Muscle of arm (tissue), 12 donors: ENCODE data around the gene KLHL29. TPM values are rescaled to one million over a fixed set of nuclear protein-coding genes. Genes with fewer than 3 reads are reported as not detected.

Experiments
- DNase-seq: peaks from one replicate; pipeline ENCODE4 v3.0.0-alpha.2; 2013
- polyA plus RNA-seq, 12 donors: library from polyadenylated mRNA; unstranded; fragments of 120-200 nt; gene quantifications; one replicate each; pipeline ENCODE4 v1.2.1, GENCODE V29; 2013; ENCODE audit not compliant: insufficient read length in 12 of 12

The KLHL29 gene
- polyA plus RNA-seq, 12 donors, result 5.4 to 13.6 (median 7.7) TPM; not detected in 1

GRCh38 chr2:23510471-23510870 is 125.5 kb downstream of the KLHL29 start:
- no peak for DNase-seq

- DNase-seq, result no peak
Measured at GRCh38 chr2:23512778-23513177, 127.8 kb downstream of the KLHL29 start.

- no peak for DNase-seq
Measured at GRCh38 chr2:23513245-23513871, 128.4 kb downstream of the KLHL29 start.

GRCh38 chr2:23513872-23514793 is 129.2 kb downstream of the KLHL29 start:
- DNase-seq, result no peak

- no peak for DNase-seq
Measured at GRCh38 chr2:23516520-23517256, 131.7 kb downstream of the KLHL29 start.

GRCh38 chr2:23518481-23519333 is 133.7 kb downstream of the KLHL29 start:
- DNase-seq, result no peak

GRCh38 chr2:23519334-23519651 is 134.3 kb downstream of the KLHL29 start:
- no peak for DNase-seq

GRCh38 chr2:23520256-23520655 is 135.3 kb downstream of the KLHL29 start:
- DNase-seq, result no peak

- no peak for DNase-seq
Measured at GRCh38 chr2:23521060-23521459, 136.1 kb downstream of the KLHL29 start.

- DNase-seq, result no peak
Measured at GRCh38 chr2:23522726-23523372, 137.9 kb downstream of the KLHL29 start.

GRCh38 chr2:23523373-23524260 is 138.6 kb downstream of the KLHL29 start:
- no peak for DNase-seq

GRCh38 chr2:23524261-23524706 is 139.3 kb downstream of the KLHL29 start:
- DNase-seq, result no peak

- no peak for DNase-seq
Measured at GRCh38 chr2:23525137-23525765, 140.3 kb downstream of the KLHL29 start.

GRCh38 chr2:23526114-23526513 is 141.1 kb downstream of the KLHL29 start:
- DNase-seq, result no peak

- DNase-seq, result no peak
Measured at GRCh38 chr2:23526835-23527790, 142.1 kb downstream of the KLHL29 start.

- no peak for DNase-seq
Measured at GRCh38 chr2:23528171-23528570, 143.2 kb downstream of the KLHL29 start.

- DNase-seq, result no peak
Measured at GRCh38 chr2:23528690-23529089, 143.7 kb downstream of the KLHL29 start.

- no peak for DNase-seq
Measured at GRCh38 chr2:23529659-23530058, 144.7 kb downstream of the KLHL29 start.
